Osteoblast (primary cell): ENCODE data around the gene DOK7. TPM values are rescaled to one million over a fixed set of nuclear protein-coding genes. Genes with fewer than 3 reads are reported as not detected.

ENCODE experiments used
- DNase-seq: peaks from one replicate; pipeline ENCODE4 v3.0.0; 2011; ENCODE audit warnings: low spot score, mixed read lengths; ENCODE audit not compliant: insufficient read length; ENCODE audit errors: missing footprints
- H2AFZ ChIP-seq: 2 replicates; pipeline ENCODE4 v1.6.0; 2011; ENCODE audit warnings: mild to moderate bottlenecking, low read length
- H3K27ac ChIP-seq: 2 replicates; pipeline ENCODE4 v1.5.1; 2011; ENCODE audit warnings: mild to moderate bottlenecking, low read depth, low read length, moderate library complexity
- H3K27me3 ChIP-seq: 2 replicates; pipeline ENCODE4 v1.6.0; 2012; ENCODE audit warnings: mild to moderate bottlenecking, control low read depth, inconsistent platforms, low read length, moderate library complexity; ENCODE audit not compliant: insufficient read depth
- H3K36me3 ChIP-seq: 2 replicates; pipeline ENCODE4 v1.5.1; 2011; ENCODE audit warnings: mild to moderate bottlenecking, low read length, control low read depth, moderate library complexity; ENCODE audit not compliant: insufficient read depth
- H3K4me1 ChIP-seq: 2 replicates; pipeline ENCODE4 v1.5.1; 2011; ENCODE audit warnings: mild to moderate bottlenecking, low read length, control low read depth, moderate library complexity; ENCODE audit not compliant: insufficient read depth
- H3K4me2 ChIP-seq: 2 replicates; pipeline ENCODE4 v1.6.0; 2011; ENCODE audit warnings: mild to moderate bottlenecking, low read length; ENCODE audit not compliant: insufficient read depth
- H3K4me3 ChIP-seq: fragments of 200-600 bp; sonication (generic); 3 replicates; pipeline ENCODE4 v1.5.1; 2012; ENCODE audit warnings: mild to moderate bottlenecking, low read length, inconsistent platforms; ENCODE audit not compliant: insufficient read depth
- H3K79me2 ChIP-seq: 2 replicates; pipeline ENCODE4 v1.6.0; 2012; ENCODE audit warnings: mild to moderate bottlenecking, low read length, control low read depth, inconsistent platforms; ENCODE audit not compliant: insufficient read depth
- H3K9me3 ChIP-seq: 2 replicates; pipeline ENCODE4 v1.5.1; 2011; ENCODE audit warnings: low read depth, low read length, control low read depth
- H4K20me1 ChIP-seq: 2 replicates; pipeline ENCODE4 v1.6.0; 2012; ENCODE audit warnings: mild to moderate bottlenecking, low read length, control low read depth; ENCODE audit not compliant: insufficient read depth
- CTCF ChIP-seq: IDR thresholded peaks from 2 replicates; pipeline ENCODE4 v1.5.1; 2011; ENCODE audit warnings: mild to moderate bottlenecking, low read depth, low read length, moderate library complexity; ENCODE audit errors: extremely low read depth
- total RNA-seq: library from RNA; depleted of rRNA; stranded (reverse); fragments of >200 nt; gene quantifications from 2 replicates; pipeline ENCODE4 v1.2.3, GENCODE V29; 2012

Gene DOK7
- total RNA-seq, 1 donor: not detected

GRCh38 chr4:3524920-3525319, 61.8 kb downstream of the DOK7 start:
- Histone ChIP-seq H3K27me3 (no peaks in the 10 kb centered on the region), H3K27ac (no peak overlapping the region), H3K4me2 (no peak overlapping the region), H2AFZ (no peak overlapping the region), H3K9me3 (no peaks in the 10 kb centered on the region), H3K4me1 (no peaks in the 10 kb centered on the region), H3K4me3 (no peak overlapping the region), H3K79me2 (peaks cover 37% of the 10 kb centered on the region), H3K36me3 (peaks cover 33% of the 10 kb centered on the region), H4K20me1 (peaks cover 40% of the 10 kb centered on the region)
- DNase-seq: no peak
- no peak for TF ChIP-seq CTCF

- H3K79me2 ChIP-seq: peaks cover 46% of the 10 kb centered on the region
- no peaks in the 10 kb centered on the region for H3K27me3 ChIP-seq
- no peak overlapping the region for H3K4me2 ChIP-seq
- no peak for DNase-seq
- TF ChIP-seq CTCF: no peak
- no peak overlapping the region for H2AFZ ChIP-seq
- H3K4me1 ChIP-seq: peaks cover under 1% of the 10 kb centered on the region
- no peak overlapping the region for H3K4me3 ChIP-seq
- H4K20me1 ChIP-seq: peaks cover 47% of the 10 kb centered on the region
- no peak overlapping the region for H3K27ac ChIP-seq
- H3K9me3 ChIP-seq: no peaks in the 10 kb centered on the region
- H3K36me3 ChIP-seq: peaks cover 25% of the 10 kb centered on the region
These were observed 62.7 kb downstream of the DOK7 start for GRCh38 chr4:3525532-3526430.

GRCh38 chr4:3526456-3526855, 63.4 kb downstream of the DOK7 start:
- H3K36me3 ChIP-seq: peaks cover 22% of the 10 kb centered on the region
- no peak for DNase-seq
- H2AFZ ChIP-seq: no peak overlapping the region
- TF ChIP-seq CTCF: no peak
- H3K27ac ChIP-seq: no peak overlapping the region
- H3K27me3 ChIP-seq: no peaks in the 10 kb centered on the region
- no peak overlapping the region for H3K4me3 ChIP-seq
- H3K4me2 ChIP-seq: no peak overlapping the region
- peaks cover 8% of the 10 kb centered on the region for H3K4me1 ChIP-seq
- peaks cover 52% of the 10 kb centered on the region for H4K20me1 ChIP-seq
- no peaks in the 10 kb centered on the region for H3K9me3 ChIP-seq
- peaks cover 52% of the 10 kb centered on the region for H3K79me2 ChIP-seq

- TF ChIP-seq CTCF: no peak
- Histone ChIP-seq H3K27me3 (no peaks in the 10 kb centered on the region), H3K27ac (no peak overlapping the region), H3K4me1 (peaks cover 9% of the 10 kb centered on the region), H3K79me2 (peaks cover 60% of the 10 kb centered on the region), H3K4me3 (no peak overlapping the region), H2AFZ (no peak overlapping the region), H3K9me3 (no peaks in the 10 kb centered on the region), H4K20me1 (peaks cover 52% of the 10 kb centered on the region), H3K4me2 (no peak overlapping the region), H3K36me3 (peaks cover 19% of the 10 kb centered on the region)
- DNase-seq: no peak
These were observed 64.2 kb downstream of the DOK7 start for GRCh38 chr4:3527101-3527913.
